Thyroid gland (tissue), 4 donors: ENCODE measurements around the gene LDHAL6B.

Experiments
- POLR2A ChIP-seq, 2 donors: fragments of 450-650 bp; IDR thresholded peaks; one replicate each; pipeline ENCODE4 v1.6.1; 2017; ENCODE audit warnings: antibody characterized with exemption in 2 of 2, mild to moderate bottlenecking in 2 of 2, moderate library complexity in 1 of 2
- TF ChIP-seq, protein P1 (sequence below), 6 experiments: fragments of 200-600 bp in 3 of 6; fragments of 450-650 bp in 3 of 6; sonication (generic) in 3 of 6; IDR thresholded peaks; one replicate each; pipeline ENCODE4 v1.5.1; 2016 to 2019; ENCODE audit warnings: antibody characterized with exemption in 6 of 6, mild to moderate bottlenecking in 2 of 6, inconsistent platforms in 1 of 6, moderate library complexity in 1 of 6

DNA sequence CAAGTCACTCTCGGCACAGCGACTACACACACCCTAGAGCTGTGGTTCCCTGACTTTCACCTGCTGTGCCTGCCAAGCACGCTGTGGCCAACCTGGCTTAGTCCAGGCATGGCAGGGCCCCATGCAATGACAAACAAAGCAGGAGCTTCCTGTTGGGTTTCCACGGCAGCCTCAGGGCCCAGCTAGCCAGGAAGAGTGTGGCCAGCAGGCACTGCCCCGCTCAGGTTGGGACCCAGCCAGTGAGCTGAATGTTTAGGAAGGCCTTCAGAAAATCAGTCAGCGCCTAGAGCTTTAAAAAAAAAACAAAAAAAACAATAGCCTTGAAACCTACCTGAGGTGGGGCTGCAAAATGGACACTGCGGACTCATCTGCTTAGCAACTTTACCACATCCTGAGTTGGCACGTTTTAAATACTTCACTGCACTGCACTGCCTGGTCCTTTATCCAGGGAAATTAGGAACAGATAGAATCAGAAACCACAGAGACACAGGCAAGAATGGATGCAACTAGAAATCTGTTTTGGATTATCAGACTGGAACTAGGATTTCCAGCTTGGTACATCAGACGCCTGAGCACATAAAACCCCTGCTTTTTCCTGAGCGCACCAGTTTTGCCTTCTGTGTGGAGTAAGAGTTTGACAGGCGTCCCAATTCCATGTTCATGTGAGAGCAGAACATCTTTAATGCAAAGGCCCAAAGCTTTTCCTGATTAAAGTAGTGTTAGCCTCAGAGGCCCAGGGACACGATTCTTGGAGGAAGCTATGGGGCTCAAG, 36.2 kb upstream of the LDHAL6B start:
- TF ChIP-seq, protein P1, sequence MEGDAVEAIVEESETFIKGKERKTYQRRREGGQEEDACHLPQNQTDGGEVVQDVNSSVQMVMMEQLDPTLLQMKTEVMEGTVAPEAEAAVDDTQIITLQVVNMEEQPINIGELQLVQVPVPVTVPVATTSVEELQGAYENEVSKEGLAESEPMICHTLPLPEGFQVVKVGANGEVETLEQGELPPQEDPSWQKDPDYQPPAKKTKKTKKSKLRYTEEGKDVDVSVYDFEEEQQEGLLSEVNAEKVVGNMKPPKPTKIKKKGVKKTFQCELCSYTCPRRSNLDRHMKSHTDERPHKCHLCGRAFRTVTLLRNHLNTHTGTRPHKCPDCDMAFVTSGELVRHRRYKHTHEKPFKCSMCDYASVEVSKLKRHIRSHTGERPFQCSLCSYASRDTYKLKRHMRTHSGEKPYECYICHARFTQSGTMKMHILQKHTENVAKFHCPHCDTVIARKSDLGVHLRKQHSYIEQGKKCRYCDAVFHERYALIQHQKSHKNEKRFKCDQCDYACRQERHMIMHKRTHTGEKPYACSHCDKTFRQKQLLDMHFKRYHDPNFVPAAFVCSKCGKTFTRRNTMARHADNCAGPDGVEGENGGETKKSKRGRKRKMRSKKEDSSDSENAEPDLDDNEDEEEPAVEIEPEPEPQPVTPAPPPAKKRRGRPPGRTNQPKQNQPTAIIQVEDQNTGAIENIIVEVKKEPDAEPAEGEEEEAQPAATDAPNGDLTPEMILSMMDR (IDR thresholded peaks at IDR 0.05), result no peak
- TF ChIP-seq POLR2A (IDR thresholded peaks at IDR 0.05), result peak in 1 of 2 donors; percentile 47
